ENCODE measurements around the gene NAT9.

Gene NAT9

DNA sequence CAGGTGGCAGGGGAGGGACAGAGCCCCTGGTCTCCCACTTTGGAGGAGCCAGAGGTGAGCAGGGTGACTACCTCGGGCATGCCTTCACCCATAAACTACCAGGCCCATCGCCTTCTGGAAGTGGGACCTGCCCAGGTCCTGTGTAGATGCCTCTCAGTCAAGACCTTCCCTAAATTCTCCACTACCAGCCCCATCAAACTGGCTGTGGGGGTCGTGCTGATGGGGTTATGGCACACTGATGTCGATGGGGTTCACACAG is 44.9 kb downstream of the NAT9 start:
- H3K9me3 ChIP-seq (ENCODE audit: control insufficient read depth, low read length) = no peaks in the 10 kb centered on the region
- no peaks in the 10 kb centered on the region for H3K27me3 ChIP-seq (replicated peaks; ENCODE audit: control insufficient read depth, insufficient read depth, low read length, poor library complexity, severe bottlenecking)
- no peak for DNase-seq
- peaks cover 21% of the 10 kb centered on the region for H3K4me1 ChIP-seq (ENCODE audit: control insufficient read depth, insufficient read depth, low read length, poor library complexity, severe bottlenecking)
- H3K4me3 ChIP-seq (ENCODE audit: insufficient read depth, low read depth, low read length, poor library complexity, severe bottlenecking) = no peak overlapping the region
- H3K36me3 ChIP-seq (ENCODE audit: control insufficient read depth, insufficient read depth, low read length) = no peaks in the 10 kb centered on the region
- no peak overlapping the region for H3K27ac ChIP-seq (ENCODE audit: insufficient read depth, low read length, poor library complexity, severe bottlenecking)

DNA sequence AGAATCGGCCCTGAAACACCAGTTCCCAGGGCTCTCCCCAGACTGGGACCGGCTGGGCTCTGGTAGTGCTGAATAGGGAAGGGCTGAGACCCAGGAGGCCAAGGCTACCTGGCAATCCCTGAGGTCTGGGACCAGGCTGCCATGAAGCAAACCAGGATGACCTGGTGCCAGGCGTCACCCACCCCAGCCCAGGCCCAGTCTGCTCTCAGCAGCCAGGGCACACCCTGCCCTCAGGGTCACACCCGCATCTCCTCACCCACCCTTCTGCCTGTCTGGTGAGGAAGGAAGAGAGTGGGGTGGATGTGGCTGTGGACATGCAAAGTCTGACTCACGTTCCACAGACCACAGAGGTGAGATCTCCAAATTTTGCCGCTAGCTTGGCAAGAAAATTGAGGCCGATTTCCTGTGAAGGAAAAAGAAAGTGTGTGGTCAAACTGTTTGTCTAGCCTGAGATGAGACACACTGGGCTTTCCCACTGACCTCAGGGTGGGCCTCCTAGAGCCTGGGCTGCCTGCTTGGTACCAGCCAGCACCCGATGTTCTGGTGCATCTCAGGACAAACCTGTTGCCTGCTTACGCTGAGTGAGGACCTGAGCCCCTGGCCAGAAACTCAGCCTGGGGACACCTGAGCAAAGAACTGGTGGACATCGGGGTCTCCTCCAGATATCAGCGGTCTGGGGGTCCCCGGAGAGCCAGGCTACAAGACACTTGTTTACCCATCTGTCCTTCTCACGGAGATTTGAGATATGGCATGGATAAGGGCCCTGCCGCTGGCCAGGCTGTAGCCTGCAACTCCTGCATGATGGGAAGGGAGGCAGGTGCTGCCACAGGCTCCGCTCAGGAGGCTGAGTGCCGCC is 45.4 kb downstream of the NAT9 start:
- peak; percentile 42 to 71 (median 52) for DNase-seq
- Histone ChIP-seq H3K9me3 (ENCODE audit: control insufficient read depth, low read length) (no peaks in the 10 kb centered on the region), H3K27ac (ENCODE audit: insufficient read depth, low read length, poor library complexity, severe bottlenecking) (no peak overlapping the region), H3K4me1 (ENCODE audit: control insufficient read depth, insufficient read depth, low read length, poor library complexity, severe bottlenecking) (peaks cover 19% of the 10 kb centered on the region), H3K27me3 (replicated peaks; ENCODE audit: control insufficient read depth, insufficient read depth, low read length, poor library complexity, severe bottlenecking) (no peaks in the 10 kb centered on the region), H3K4me3 (ENCODE audit: insufficient read depth, low read depth, low read length, poor library complexity, severe bottlenecking) (no peak overlapping the region), H3K36me3 (ENCODE audit: control insufficient read depth, insufficient read depth, low read length) (no peaks in the 10 kb centered on the region)

DNA sequence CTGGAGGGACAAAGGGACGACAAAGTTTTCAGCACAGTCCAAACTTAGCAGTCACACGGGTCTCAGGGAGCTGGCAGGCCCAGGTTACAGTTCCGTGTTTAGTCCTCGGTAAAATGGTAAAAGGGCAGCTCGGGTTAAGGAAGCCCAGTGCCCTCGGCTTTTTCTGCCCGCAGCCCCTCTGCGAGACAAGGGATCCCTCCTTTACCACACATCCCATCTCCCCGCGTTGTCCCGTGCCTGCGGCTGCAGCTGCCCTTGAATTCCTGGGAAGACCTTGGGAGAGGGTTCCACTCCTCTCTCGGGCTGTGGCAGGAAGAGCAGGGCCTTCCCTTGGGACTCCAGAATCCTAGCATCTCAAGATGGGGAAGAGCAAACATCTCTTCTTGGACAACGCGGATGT is 46.3 kb downstream of the NAT9 start:
- no peak overlapping the region for H3K27ac ChIP-seq (ENCODE audit: insufficient read depth, low read length, poor library complexity, severe bottlenecking)
- H3K4me3 ChIP-seq (ENCODE audit: insufficient read depth, low read depth, low read length, poor library complexity, severe bottlenecking) = no peak overlapping the region
- no peaks in the 10 kb centered on the region for H3K9me3 ChIP-seq (ENCODE audit: control insufficient read depth, low read length)
- no peaks in the 10 kb centered on the region for H3K27me3 ChIP-seq (replicated peaks; ENCODE audit: control insufficient read depth, insufficient read depth, low read length, poor library complexity, severe bottlenecking)
- no peaks in the 10 kb centered on the region for H3K36me3 ChIP-seq (ENCODE audit: control insufficient read depth, insufficient read depth, low read length)
- DNase-seq = no peak
- H3K4me1 ChIP-seq (ENCODE audit: control insufficient read depth, insufficient read depth, low read length, poor library complexity, severe bottlenecking) = peaks cover 19% of the 10 kb centered on the region

DNA sequence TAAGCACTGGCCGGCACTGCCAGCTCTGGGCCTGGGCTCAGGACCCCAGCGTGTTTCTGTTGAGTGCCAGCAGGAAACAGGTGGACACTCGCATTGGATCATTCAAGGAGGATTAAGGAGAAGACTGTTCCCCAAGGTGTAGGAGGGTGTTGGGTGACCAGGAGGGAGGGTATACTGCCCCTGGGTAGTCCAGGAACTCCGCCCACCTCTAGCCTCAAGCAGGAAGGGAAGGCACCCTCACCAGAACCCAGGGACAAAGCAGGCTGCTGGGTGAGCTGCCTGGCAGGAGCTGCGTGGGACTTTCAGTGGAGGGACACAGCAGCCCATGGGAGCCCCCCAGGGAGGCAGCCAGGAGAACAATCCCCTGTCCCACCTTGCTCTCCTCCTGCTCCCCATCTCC is 46.8 kb downstream of the NAT9 start:
- H3K4me1 ChIP-seq (ENCODE audit: control insufficient read depth, insufficient read depth, low read length, poor library complexity, severe bottlenecking) = peaks cover 19% of the 10 kb centered on the region
- H3K27ac ChIP-seq (ENCODE audit: insufficient read depth, low read length, poor library complexity, severe bottlenecking) = no peak overlapping the region
- no peaks in the 10 kb centered on the region for H3K27me3 ChIP-seq (replicated peaks; ENCODE audit: control insufficient read depth, insufficient read depth, low read length, poor library complexity, severe bottlenecking)
- H3K9me3 ChIP-seq (ENCODE audit: control insufficient read depth, low read length) = no peaks in the 10 kb centered on the region
- no peak overlapping the region for H3K4me3 ChIP-seq (ENCODE audit: insufficient read depth, low read depth, low read length, poor library complexity, severe bottlenecking)
- DNase-seq = no peak
- no peaks in the 10 kb centered on the region for H3K36me3 ChIP-seq (ENCODE audit: control insufficient read depth, insufficient read depth, low read length)

DNA sequence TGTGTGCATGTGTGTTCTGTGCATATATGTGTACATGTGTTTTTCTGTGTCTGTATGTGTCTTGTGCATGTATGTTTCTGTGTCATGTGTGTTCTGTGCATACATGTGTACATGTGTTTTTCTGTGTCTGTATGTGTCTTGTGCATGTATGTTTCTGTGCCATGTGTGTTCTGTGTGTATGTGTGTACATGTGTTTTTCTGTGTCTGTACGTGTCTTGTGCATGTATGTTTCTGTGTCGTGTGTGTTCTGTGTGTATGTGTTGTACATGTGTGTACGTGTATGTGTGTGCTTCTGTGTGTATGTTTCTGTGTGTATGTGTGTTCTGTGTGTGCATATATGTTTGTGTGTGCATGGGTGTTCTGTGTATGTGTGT is 47.5 kb downstream of the NAT9 start:
- Histone ChIP-seq H3K27me3 (replicated peaks; ENCODE audit: control insufficient read depth, insufficient read depth, low read length, poor library complexity, severe bottlenecking) (no peaks in the 10 kb centered on the region), H3K9me3 (ENCODE audit: control insufficient read depth, low read length) (no peaks in the 10 kb centered on the region), H3K4me3 (ENCODE audit: insufficient read depth, low read depth, low read length, poor library complexity, severe bottlenecking) (no peak overlapping the region), H3K36me3 (ENCODE audit: control insufficient read depth, insufficient read depth, low read length) (no peaks in the 10 kb centered on the region), H3K4me1 (ENCODE audit: control insufficient read depth, insufficient read depth, low read length, poor library complexity, severe bottlenecking) (peaks cover 19% of the 10 kb centered on the region), H3K27ac (ENCODE audit: insufficient read depth, low read length, poor library complexity, severe bottlenecking) (no peak overlapping the region)
- no peak for DNase-seq

DNA sequence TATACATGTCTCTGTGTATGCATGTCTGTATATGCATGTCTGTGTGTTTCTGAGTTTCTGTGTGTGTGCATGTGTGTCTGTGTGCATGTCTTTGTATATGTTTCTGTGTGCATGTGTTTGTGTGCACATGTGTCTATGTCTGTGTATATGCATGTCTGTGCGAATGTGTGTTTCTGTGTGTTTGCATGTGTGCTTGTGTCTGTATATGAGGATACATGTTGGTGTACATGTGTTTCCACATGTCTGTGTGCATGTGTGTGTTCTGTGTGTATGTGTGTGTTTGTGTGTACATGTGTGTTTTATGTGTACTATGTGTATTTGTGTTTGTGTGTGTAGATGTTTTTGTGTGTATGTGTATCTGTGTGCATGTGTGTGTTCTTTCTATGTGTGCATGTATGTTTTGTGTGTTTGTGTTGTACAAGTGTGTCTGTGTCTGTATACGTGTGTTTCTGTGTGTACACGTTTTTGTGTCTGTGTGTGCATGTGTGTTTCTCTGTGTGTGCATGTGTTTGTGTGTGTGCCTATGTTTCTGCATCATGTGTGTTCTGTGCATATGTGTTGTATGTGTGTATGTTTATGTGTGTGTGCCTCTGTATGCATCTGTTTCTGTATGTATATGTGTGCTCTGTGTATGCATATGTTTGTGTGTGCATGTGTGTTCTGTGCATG is 48.0 kb downstream of the NAT9 start:
- Histone ChIP-seq H3K9me3 (ENCODE audit: control insufficient read depth, low read length) (no peaks in the 10 kb centered on the region), H3K4me1 (ENCODE audit: control insufficient read depth, insufficient read depth, low read length, poor library complexity, severe bottlenecking) (peaks cover 19% of the 10 kb centered on the region), H3K4me3 (ENCODE audit: insufficient read depth, low read depth, low read length, poor library complexity, severe bottlenecking) (no peak overlapping the region), H3K36me3 (ENCODE audit: control insufficient read depth, insufficient read depth, low read length) (no peaks in the 10 kb centered on the region), H3K27ac (ENCODE audit: insufficient read depth, low read length, poor library complexity, severe bottlenecking) (no peak overlapping the region), H3K27me3 (replicated peaks; ENCODE audit: control insufficient read depth, insufficient read depth, low read length, poor library complexity, severe bottlenecking) (no peaks in the 10 kb centered on the region)
- DNase-seq = no peak

DNA sequence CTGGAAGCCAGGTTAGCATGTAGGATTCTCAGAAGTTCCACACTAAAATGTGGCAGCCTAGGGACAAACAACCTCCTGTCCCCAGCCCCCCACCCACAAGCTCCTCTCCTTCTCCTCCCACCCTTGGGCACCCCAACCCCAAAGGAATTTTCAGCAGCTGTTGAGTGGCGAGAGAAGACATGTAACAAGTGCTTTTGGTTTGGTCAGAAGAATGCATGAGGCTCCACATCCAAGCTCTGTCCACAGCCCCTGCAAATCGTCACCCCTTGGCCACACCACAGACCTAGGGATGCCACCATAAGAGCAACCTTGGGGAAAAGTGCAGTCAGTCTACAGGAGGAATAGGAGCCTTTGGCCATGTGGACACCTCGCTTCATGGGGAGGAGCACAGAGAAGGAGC is 51.0 kb downstream of the NAT9 start:
- Histone ChIP-seq H3K27me3 (replicated peaks; ENCODE audit: control insufficient read depth, insufficient read depth, low read length, poor library complexity, severe bottlenecking) (no peaks in the 10 kb centered on the region), H3K4me1 (ENCODE audit: control insufficient read depth, insufficient read depth, low read length, poor library complexity, severe bottlenecking) (peaks cover 5% of the 10 kb centered on the region), H3K36me3 (ENCODE audit: control insufficient read depth, insufficient read depth, low read length) (no peaks in the 10 kb centered on the region), H3K4me3 (ENCODE audit: insufficient read depth, low read depth, low read length, poor library complexity, severe bottlenecking) (no peak overlapping the region), H3K9me3 (ENCODE audit: control insufficient read depth, low read length) (no peaks in the 10 kb centered on the region), H3K27ac (ENCODE audit: insufficient read depth, low read length, poor library complexity, severe bottlenecking) (no peak overlapping the region)
- no peak for DNase-seq

DNA sequence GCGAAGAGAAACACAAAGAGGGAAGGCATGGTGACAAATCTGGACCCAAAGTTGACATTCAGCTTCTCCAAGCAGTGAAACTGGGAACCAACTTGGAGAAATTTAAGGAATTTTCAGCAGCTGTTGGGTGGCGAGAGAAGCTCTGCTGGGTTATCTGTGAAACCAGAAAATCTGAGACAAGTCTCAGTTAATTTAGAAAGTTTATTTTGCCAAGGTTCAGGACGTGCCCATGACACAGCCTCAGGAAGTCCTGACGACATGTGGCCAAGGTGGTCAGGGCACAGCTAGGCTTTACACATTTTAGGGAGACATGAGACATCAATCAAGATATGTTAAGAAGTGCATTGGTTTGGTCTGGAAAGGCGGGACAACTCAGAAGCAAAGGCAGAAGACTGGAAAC is 52.3 kb downstream of the NAT9 start:
- Histone ChIP-seq H3K4me1 (ENCODE audit: control insufficient read depth, insufficient read depth, low read length, poor library complexity, severe bottlenecking) (no peaks in the 10 kb centered on the region), H3K4me3 (ENCODE audit: insufficient read depth, low read depth, low read length, poor library complexity, severe bottlenecking) (no peak overlapping the region), H3K27me3 (replicated peaks; ENCODE audit: control insufficient read depth, insufficient read depth, low read length, poor library complexity, severe bottlenecking) (no peaks in the 10 kb centered on the region), H3K27ac (ENCODE audit: insufficient read depth, low read length, poor library complexity, severe bottlenecking) (no peak overlapping the region), H3K36me3 (ENCODE audit: control insufficient read depth, insufficient read depth, low read length) (no peaks in the 10 kb centered on the region), H3K9me3 (ENCODE audit: control insufficient read depth, low read length) (no peaks in the 10 kb centered on the region)
- no peak for DNase-seq

DNA sequence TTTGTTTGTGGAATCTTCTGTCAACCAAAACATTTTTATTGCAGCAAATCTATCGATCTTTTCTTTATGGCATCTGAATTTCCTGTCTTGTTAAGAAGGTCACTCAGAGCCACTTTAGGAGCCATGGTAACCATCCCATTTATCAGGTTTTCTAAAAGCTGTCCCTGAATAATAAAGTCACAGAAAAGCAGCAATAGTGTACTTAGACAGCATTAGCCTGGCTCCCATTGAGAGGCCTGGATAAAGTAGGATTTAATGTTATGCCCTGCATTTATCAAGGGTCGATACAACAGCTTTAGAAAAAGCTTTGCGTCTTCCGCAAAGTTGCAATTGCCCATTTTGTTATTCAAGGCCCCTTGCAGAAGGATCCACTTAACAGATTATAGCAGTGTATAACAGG is 53.4 kb downstream of the NAT9 start:
- no peaks in the 10 kb centered on the region for H3K4me1 ChIP-seq (ENCODE audit: control insufficient read depth, insufficient read depth, low read length, poor library complexity, severe bottlenecking)
- H3K27ac ChIP-seq (ENCODE audit: insufficient read depth, low read length, poor library complexity, severe bottlenecking) = no peak overlapping the region
- no peak for DNase-seq
- H3K9me3 ChIP-seq (ENCODE audit: control insufficient read depth, low read length) = no peaks in the 10 kb centered on the region
- no peaks in the 10 kb centered on the region for H3K27me3 ChIP-seq (replicated peaks; ENCODE audit: control insufficient read depth, insufficient read depth, low read length, poor library complexity, severe bottlenecking)
- no peaks in the 10 kb centered on the region for H3K36me3 ChIP-seq (ENCODE audit: control insufficient read depth, insufficient read depth, low read length)
- H3K4me3 ChIP-seq (ENCODE audit: insufficient read depth, low read depth, low read length, poor library complexity, severe bottlenecking) = no peak overlapping the region
